Measurements from ENCODE around the gene CSNK1G3.

DNA sequence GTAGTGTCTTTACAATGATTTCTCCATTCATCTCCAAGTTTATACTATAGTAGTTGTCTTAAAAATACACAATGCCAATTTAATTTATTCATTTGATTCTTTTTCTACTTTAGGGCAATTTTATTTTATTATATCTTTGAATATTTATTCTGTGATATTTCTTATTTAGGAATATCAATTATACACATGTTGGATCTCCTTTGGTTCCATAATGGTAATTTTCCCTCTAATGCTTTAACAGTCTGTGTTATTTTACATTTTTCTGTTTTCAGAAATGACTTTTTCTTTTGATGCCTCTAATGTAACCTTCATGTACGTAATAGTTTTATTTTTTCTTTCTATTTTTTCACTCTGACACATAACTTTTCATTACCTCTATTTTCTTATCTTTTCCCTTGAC lies 153.0 kb downstream of the CSNK1G3 start:
- no peak for TF ChIP-seq EZH2 (IDR thresholded peaks at IDR 0.05; ENCODE audit: low read length, missing control alignments)
- TF ChIP-seq, protein P1, sequence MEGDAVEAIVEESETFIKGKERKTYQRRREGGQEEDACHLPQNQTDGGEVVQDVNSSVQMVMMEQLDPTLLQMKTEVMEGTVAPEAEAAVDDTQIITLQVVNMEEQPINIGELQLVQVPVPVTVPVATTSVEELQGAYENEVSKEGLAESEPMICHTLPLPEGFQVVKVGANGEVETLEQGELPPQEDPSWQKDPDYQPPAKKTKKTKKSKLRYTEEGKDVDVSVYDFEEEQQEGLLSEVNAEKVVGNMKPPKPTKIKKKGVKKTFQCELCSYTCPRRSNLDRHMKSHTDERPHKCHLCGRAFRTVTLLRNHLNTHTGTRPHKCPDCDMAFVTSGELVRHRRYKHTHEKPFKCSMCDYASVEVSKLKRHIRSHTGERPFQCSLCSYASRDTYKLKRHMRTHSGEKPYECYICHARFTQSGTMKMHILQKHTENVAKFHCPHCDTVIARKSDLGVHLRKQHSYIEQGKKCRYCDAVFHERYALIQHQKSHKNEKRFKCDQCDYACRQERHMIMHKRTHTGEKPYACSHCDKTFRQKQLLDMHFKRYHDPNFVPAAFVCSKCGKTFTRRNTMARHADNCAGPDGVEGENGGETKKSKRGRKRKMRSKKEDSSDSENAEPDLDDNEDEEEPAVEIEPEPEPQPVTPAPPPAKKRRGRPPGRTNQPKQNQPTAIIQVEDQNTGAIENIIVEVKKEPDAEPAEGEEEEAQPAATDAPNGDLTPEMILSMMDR (conservative IDR thresholded peaks at IDR 0.05 in 1 of 2, IDR thresholded peaks at IDR 0.05 in 1 of 2; ENCODE audit: low read depth in 1 of 2, low read length in 2 of 2): no peak

All from fibroblast of lung (primary cell).